K562 (cell line): ENCODE data around the gene ARL3. TPM values are rescaled to one million over a fixed set of nuclear protein-coding genes. Genes with fewer than 3 reads are reported as not detected.

Experiments
- ATAC-seq: fragments of 200-7000 bp; cut with Tn5 transposase; 3 replicates; pipeline ENCODE4 v1.9.1; 2020; ENCODE audit warnings: moderate library complexity
- BruUV-seq: library from RNA; stranded (reverse); fragments of 400-500 nt; replicated peaks from 2 replicates; lab custom pipeline; 2021; lab: Mats Ljungman, UMichigan
- CTCF ChIA-PET: fragments of 300-600 bp; formaldehyde crosslinking; extraction: SDS; loops from one replicate; lab custom pipeline; 2021; ENCODE audit warnings: low intra/inter-chr PET ratio; lab: Yijun Ruan, JAX
- POLR2A ChIA-PET: fragments of 300-600, 350-650 bp; sonication (Branson Sonifier 250); formaldehyde crosslinking; extraction: SDS; loops from one replicate; lab custom pipeline; 2021; ENCODE audit warnings: antibody characterized with exemption, inconsistent platforms; lab: Yijun Ruan, JAX
- DNase-seq, 4 experiments: peaks; one replicate each; pipeline versions ENCODE4 v3.0.0 to v3.0.0-alpha.2; 2011 to 2018; ENCODE audit warnings: low spot score in 3 of 4, mixed read lengths in 3 of 4; ENCODE audit errors: extremely low read depth in 1 of 4
- FAIRE-seq: peaks from 2 replicates; lab custom pipeline; 2011; peaks lifted over from hg19 to GRCh38; lab: Jason Lieb, UNC
- H2AFZ ChIP-seq: 2 replicates; pipeline ENCODE4 v1.6.0; 2011; ENCODE audit warnings: low read depth, low read length, control low read depth, inconsistent platforms
- H3K27ac ChIP-seq: fragments of 200-600 bp; 3 replicates; pipeline ENCODE4 v1.8.0; 2011; ENCODE audit warnings: low read depth, mild to moderate bottlenecking, control low read depth, inconsistent platforms, low read length, moderate library complexity, mixed read lengths; ENCODE audit errors: extremely low read depth
- H3K27me3 ChIP-seq, 2 experiments: fragments of 300-600 bp in 1 of 2; 2 replicates in 1 of 2; 3 replicates in 1 of 2; pipeline versions ENCODE4 v1.6.0 to v1.8.0; 2011; ENCODE audit warnings: inconsistent platforms in 2 of 2, low read length in 2 of 2, mild to moderate bottlenecking in 1 of 2, mixed read lengths in 1 of 2, moderate library complexity in 1 of 2; ENCODE audit not compliant: control insufficient read depth in 2 of 2, insufficient read depth in 2 of 2
- H3K36me3 ChIP-seq: fragments of 300-600 bp; 3 replicates; pipeline ENCODE4 v1.8.0; 2011; ENCODE audit warnings: mild to moderate bottlenecking, low read length, inconsistent platforms; ENCODE audit not compliant: control insufficient read depth, insufficient read depth
- H3K4me1 ChIP-seq, 2 experiments: fragments of 200-600 bp in 1 of 2; replicated peaks in 1 of 2; 2 replicates in 1 of 2; 3 replicates in 1 of 2; pipeline versions ENCODE4 v1.5.1 to v1.8.0; 2011; ENCODE audit warnings: inconsistent platforms in 2 of 2, low read length in 2 of 2, mild to moderate bottlenecking in 1 of 2, mixed read lengths in 1 of 2, moderate library complexity in 1 of 2; ENCODE audit not compliant: control insufficient read depth in 2 of 2, insufficient read depth in 2 of 2
- H3K4me2 ChIP-seq: 2 replicates; pipeline ENCODE4 v1.6.1; 2011; ENCODE audit warnings: low read length, control low read depth, inconsistent platforms, mixed read lengths; ENCODE audit not compliant: insufficient read depth
- H3K4me3 ChIP-seq: fragments of 200-600 bp; sonication (generic), shearing (Covaris generic); 2 replicates; pipeline ENCODE4 v1.5.1; 2016; ENCODE audit warnings: control low read depth, inconsistent platforms
- H3K79me2 ChIP-seq: fragments of 200-600 bp; 3 replicates; pipeline ENCODE4 v1.8.0; 2011; ENCODE audit warnings: low read length, inconsistent platforms; ENCODE audit not compliant: control insufficient read depth, insufficient read depth
- H3K9ac ChIP-seq, 2 experiments: 2 replicates each; pipeline versions ENCODE4 v1.6.0 to v1.6.1; 2011; ENCODE audit warnings: low read depth in 2 of 2, low read length in 2 of 2, control low read depth in 1 of 2, inconsistent platforms in 1 of 2, mild to moderate bottlenecking in 1 of 2, mixed read lengths in 1 of 2; ENCODE audit not compliant: insufficient read depth in 1 of 2
- H3K9me1 ChIP-seq: one replicate; pipeline ENCODE4 v1.6.0; 2011; ENCODE audit warnings: inconsistent platforms, mild to moderate bottlenecking, low read length, moderate library complexity; ENCODE audit not compliant: control insufficient read depth, insufficient read depth
- H3K9me3 ChIP-seq: replicated peaks from 2 replicates; pipeline ENCODE4 v1.5.1; 2011; ENCODE audit warnings: low read depth, low read length, inconsistent platforms; ENCODE audit not compliant: control insufficient read depth, insufficient read depth
- H4K20me1 ChIP-seq: replicated peaks from 2 replicates; pipeline ENCODE4 v1.6.1; 2011; ENCODE audit warnings: low read length, inconsistent platforms, mixed read lengths; ENCODE audit not compliant: control insufficient read depth, insufficient read depth
- CHD4 ChIP-seq: fragments of 200-600 bp; sonication (generic); IDR thresholded peaks from 3 replicates; pipeline ENCODE4 v1.6.1; 2012; ENCODE audit warnings: low read depth, mild to moderate bottlenecking, mixed read lengths, low read length, inconsistent platforms; ENCODE audit not compliant: insufficient read depth, insufficient replicate concordance, poor library complexity, severe bottlenecking
- GATAD2B ChIP-seq: fragments of 450-650 bp; IDR thresholded peaks from 2 replicates; pipeline ENCODE4 v1.6.1; 2017; ENCODE audit warnings: mild to moderate bottlenecking, borderline replicate concordance
- PHF21A ChIP-seq: fragments of 450-650 bp; IDR thresholded peaks from 2 replicates; pipeline ENCODE4 v1.6.1; 2017; ENCODE audit warnings: low read depth, borderline replicate concordance
- SLC30A9 ChIP-seq: fragments of 250-450 bp; sonication (Bioruptor Pico); IDR thresholded peaks from 2 replicates; pipeline ENCODE4 v1.8.0; 2022; ENCODE audit warnings: mild to moderate bottlenecking, moderate library complexity
- ZNF57 ChIP-seq: fragments of 450-650 bp; formaldehyde crosslinking; IDR thresholded peaks from 2 replicates; pipeline ENCODE4 v1.4.0; 2020; ENCODE audit warnings: mild to moderate bottlenecking, moderate library complexity
- ZNF639 ChIP-seq, 2 experiments: fragments of 200-800 bp in 1 of 2; sonication (Bioruptor generic) in 1 of 2; sonication (generic) in 1 of 2; formaldehyde crosslinking in 1 of 2; IDR thresholded peaks in 1 of 2; conservative IDR thresholded peaks in 1 of 2; 2 replicates each; pipeline versions ENCODE4 v1.5.0 to v1.6.1; 2016 to 2020; ENCODE audit warnings: missing compliant biosample characterization in 1 of 2, missing genetic modification characterization in 1 of 2, missing genetic modification reagents in 1 of 2
- WGBS: fragments of 100-300 bp; shearing (Covaris generic); methylation state at CpG from one replicate; pipeline ENCODE4 v1.1.6; 2016; ENCODE audit warnings: low coverage, mixed read lengths; ENCODE audit not compliant: insufficient coverage; ENCODE audit errors: missing lambda C conversion rate; 5-methylcytosine and 5-hydroxymethylcytosine counted together
- in situ Hi-C: fragments of 300-500 bp; cut with MboI; formaldehyde crosslinking; loops from 4 replicates; pipeline ENCODE4 v1.15.0; 2018; ENCODE audit warnings: inconsistent platforms, mixed read lengths
- intact Hi-C: fragments of 100-400 bp; cut with micrococcal nuclease; formaldehyde crosslinking; loops from 2 replicates; pipeline ENCODE4 v1.14.2; 2022
- polyA plus RNA-seq, 8 experiments: library from polyadenylated mRNA; depleted of rRNA in 4 of 8; stranded (reverse) in 5 of 8; unstranded in 3 of 8; fragments of >200 nt; fragmentation: Nextera tagmentation in 2 of 8; fragmentation: Illumina TruSeq in 1 of 8; extraction: Ambion mirVana in 2 of 8; extraction: Trizol in 1 of 8; gene quantifications; 2 replicates each; pipeline versions ENCODE4 v1.2.1 to v1.2.3, GENCODE V29; 2011 to 2014; ENCODE audit warnings: inconsistent platforms in 1 of 8, missing spikeins in 1 of 8
- total RNA-seq, 7 experiments: library from RNA; depleted of rRNA in 6 of 7; stranded (reverse); fragments of >200 nt in 6 of 7; fragmentation: Illumina TruSeq in 2 of 7; extraction: Trizol in 2 of 7; gene quantifications; 2 replicates each; pipeline versions ENCODE4 v1.2.1 to v1.2.3, GENCODE V29; 2011 to 2021; ENCODE audit warnings: low replicate concordance in 1 of 7

The ARL3 gene
- total and polyA plus RNA-seq, 9 of the 15 experiments (the other 6 are each of a cell fraction or from before 2014, with no cell fraction given): 2.9 to 8.9 (median 4.8) TPM

GRCh38 chr10:102630663-102631062 is 83.5 kb downstream of the ARL3 start:
- H3K4me1 ChIP-seq: peaks cover 0 to 10% of the 10 kb centered on the region in 2 experiments; a peak in 3 of 5 replicates
- H3K9ac ChIP-seq: no peak overlapping the region
- ATAC-seq (no peak), DNase-seq (no peak), FAIRE-seq (no peak)
- H3K27ac ChIP-seq: no peak overlapping the region
- in situ Hi-C loops (no loop called here), intact Hi-C loops (no loop called here)
- no peaks in the 10 kb centered on the region for H3K9me3 ChIP-seq
- no peaks in the 10 kb centered on the region for H3K79me2 ChIP-seq
- 53% methylated on average over 6 of the region's 6 CpGs for WGBS
- POLR2A ChIA-PET: interaction anchor here (0.6 kb wide), 1 partner anchor 51 kb away, joined by 4 read pairs; no protein-coding TSS in a partner anchor
- H3K4me2 ChIP-seq: no peak overlapping the region
- BruUV-seq: no TSS peak
- no peaks in the 10 kb centered on the region for H4K20me1 ChIP-seq
- CTCF ChIA-PET: no interaction called here
- 0 out of 3 replicates have a peak, but pooled peaks cover 3% of the 10 kb centered on the region for H3K36me3 ChIP-seq
- no peaks in the 10 kb centered on the region for H3K9me1 ChIP-seq
- no peak overlapping the region for H3K4me3 ChIP-seq
- H3K27me3 ChIP-seq: no peaks in the 10 kb centered on the region
- H2AFZ ChIP-seq: no peak overlapping the region
- no peak for TF ChIP-seq CHD4
- no peak for TF ChIP-seq GATAD2B
- no peak for TF ChIP-seq SLC30A9
- TF ChIP-seq ZNF57 (CRISPR knock-in tag): no peak
- TF ChIP-seq ZNF639 (CRISPR knock-in tag; conservative IDR thresholded peaks at IDR 0.05 in 1 of 2, IDR thresholded peaks at IDR 0.05 in 1 of 2): no peak
- TF ChIP-seq PHF21A: no peak
